Measurements from ENCODE around the gene ZFPM1. TPM values are rescaled to one million over a fixed set of nuclear protein-coding genes. Genes with fewer than 3 reads are reported as not detected.
A peak's percentile ranks its signal among the peaks of the same experiment; 100 is the strongest.

ZFPM1 gene
- polyA plus RNA-seq, 1 experiment, result 0.22 TPM

DNA sequence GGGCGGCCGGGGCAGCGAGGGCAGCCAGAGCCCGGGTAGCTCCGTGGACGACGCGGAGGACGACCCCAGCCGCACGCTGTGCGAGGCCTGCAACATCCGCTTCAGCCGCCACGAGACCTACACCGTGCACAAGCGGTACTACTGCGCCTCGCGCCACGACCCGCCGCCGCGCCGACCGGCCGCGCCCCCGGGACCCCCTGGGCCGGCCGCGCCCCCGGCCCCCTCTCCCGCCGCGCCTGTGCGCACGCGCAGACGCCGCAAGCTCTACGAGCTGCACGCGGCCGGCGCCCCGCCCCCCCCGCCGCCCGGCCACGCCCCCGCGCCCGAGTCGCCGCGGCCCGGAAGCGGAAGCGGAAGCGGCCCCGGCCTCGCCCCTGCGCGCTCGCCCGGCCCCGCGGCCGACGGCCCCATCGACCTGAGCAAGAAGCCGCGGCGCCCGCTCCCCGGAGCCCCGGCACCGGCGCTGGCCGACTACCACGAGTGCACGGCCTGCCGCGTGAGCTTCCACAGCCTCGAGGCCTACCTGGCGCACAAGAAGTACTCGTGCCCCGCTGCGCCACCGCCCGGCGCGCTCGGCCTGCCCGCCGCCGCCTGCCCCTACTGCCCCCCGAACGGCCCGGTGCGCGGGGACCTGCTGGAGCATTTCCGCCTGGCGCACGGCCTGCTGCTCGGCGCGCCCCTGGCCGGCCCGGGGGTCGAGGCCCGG, 81.0 kb downstream of the ZFPM1 start:
- TF ChIP-seq, protein P1, sequence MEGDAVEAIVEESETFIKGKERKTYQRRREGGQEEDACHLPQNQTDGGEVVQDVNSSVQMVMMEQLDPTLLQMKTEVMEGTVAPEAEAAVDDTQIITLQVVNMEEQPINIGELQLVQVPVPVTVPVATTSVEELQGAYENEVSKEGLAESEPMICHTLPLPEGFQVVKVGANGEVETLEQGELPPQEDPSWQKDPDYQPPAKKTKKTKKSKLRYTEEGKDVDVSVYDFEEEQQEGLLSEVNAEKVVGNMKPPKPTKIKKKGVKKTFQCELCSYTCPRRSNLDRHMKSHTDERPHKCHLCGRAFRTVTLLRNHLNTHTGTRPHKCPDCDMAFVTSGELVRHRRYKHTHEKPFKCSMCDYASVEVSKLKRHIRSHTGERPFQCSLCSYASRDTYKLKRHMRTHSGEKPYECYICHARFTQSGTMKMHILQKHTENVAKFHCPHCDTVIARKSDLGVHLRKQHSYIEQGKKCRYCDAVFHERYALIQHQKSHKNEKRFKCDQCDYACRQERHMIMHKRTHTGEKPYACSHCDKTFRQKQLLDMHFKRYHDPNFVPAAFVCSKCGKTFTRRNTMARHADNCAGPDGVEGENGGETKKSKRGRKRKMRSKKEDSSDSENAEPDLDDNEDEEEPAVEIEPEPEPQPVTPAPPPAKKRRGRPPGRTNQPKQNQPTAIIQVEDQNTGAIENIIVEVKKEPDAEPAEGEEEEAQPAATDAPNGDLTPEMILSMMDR (IDR thresholded peaks at IDR 0.05; ENCODE audit: insufficient read depth, low read depth, low read length), result no peak
- POLR2A ChIA-PET, result interaction anchor here (0.6 kb wide), 1 partner anchor 755 kb away, joined by 3 read pairs; no protein-coding TSS in a partner anchor
- CTCF ChIA-PET, result interaction anchor here (0.6 kb wide), 1 partner anchor 769 kb away, joined by 3 read pairs; no protein-coding TSS in a partner anchor

DNA sequence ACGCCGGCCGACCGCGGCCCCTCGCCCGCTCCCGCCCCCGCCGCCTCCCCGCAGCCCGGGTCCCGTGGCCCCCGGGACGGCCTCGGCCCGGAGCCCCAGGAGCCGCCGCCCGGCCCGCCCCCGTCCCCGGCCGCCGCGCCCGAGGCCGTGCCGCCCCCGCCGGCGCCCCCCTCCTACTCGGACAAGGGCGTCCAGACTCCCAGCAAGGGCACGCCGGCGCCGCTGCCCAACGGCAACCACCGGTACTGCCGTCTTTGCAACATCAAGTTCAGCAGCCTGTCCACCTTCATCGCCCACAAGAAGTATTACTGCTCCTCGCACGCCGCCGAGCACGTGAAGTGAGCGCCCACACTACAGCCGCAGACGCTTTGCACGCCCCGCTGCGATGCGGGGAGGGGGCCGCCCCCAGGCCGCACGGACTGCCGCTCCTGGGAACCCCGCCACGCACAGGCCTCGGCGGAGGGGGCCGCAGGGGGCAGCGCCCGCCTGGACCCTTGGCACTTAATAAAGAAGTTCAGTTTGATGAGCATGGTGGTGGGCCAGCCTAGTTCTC, 81.6 kb downstream of the ZFPM1 start:
- TF ChIP-seq, protein P1 (IDR thresholded peaks at IDR 0.05; ENCODE audit: insufficient read depth, low read depth, low read length), result 0 out of 2 replicates have a peak, but pooled peaks have one; percentile 13
- H3K27me3 ChIP-seq (ENCODE audit: control insufficient read depth, insufficient read depth, low read length), result peaks cover 13% of the 10 kb centered on the region
- CTCF ChIA-PET, result no interaction called here
- POLR2A ChIA-PET, result no interaction called here
- DNase-seq (ENCODE audit: low read depth), result no peak
- H3K4me3 ChIP-seq (ENCODE audit: low read depth, low read length), result peak overlapping the region; percentile 58
- peaks cover 5% of the 10 kb centered on the region for H3K36me3 ChIP-seq (ENCODE audit: control insufficient read depth, insufficient read depth, low read length)

More for the DNA sequence above, 81.0 kb downstream of the ZFPM1 start:
- DNase-seq (ENCODE audit: low read depth), result no peak
- peaks cover 7% of the 10 kb centered on the region for H3K36me3 ChIP-seq (ENCODE audit: control insufficient read depth, insufficient read depth, low read length)
- H3K4me3 ChIP-seq (ENCODE audit: low read depth, low read length), result peak overlapping the region; percentile 58
- peaks cover 7% of the 10 kb centered on the region for H3K27me3 ChIP-seq (ENCODE audit: control insufficient read depth, insufficient read depth, low read length)

- Histone ChIP-seq H3K4me3 (ENCODE audit: low read depth, low read length) (peak overlapping the region; percentile 58), H3K36me3 (ENCODE audit: control insufficient read depth, insufficient read depth, low read length) (peaks cover 4% of the 10 kb centered on the region), H3K27me3 (ENCODE audit: control insufficient read depth, insufficient read depth, low read length) (peaks cover 17% of the 10 kb centered on the region)
- TF ChIP-seq, protein P1 (IDR thresholded peaks at IDR 0.05; ENCODE audit: insufficient read depth, low read depth, low read length), result no peak
- ChIA-PET POLR2A (no interaction called here), CTCF (interaction anchor here (1.6 kb wide), 1 partner anchor 27 kb away, joined by 3 read pairs; no protein-coding TSS in a partner anchor)
- no peak for DNase-seq (ENCODE audit: low read depth)
Measured at GRCh38 chr16:88535191-88535856, 82.2 kb downstream of the ZFPM1 start.

DNA sequence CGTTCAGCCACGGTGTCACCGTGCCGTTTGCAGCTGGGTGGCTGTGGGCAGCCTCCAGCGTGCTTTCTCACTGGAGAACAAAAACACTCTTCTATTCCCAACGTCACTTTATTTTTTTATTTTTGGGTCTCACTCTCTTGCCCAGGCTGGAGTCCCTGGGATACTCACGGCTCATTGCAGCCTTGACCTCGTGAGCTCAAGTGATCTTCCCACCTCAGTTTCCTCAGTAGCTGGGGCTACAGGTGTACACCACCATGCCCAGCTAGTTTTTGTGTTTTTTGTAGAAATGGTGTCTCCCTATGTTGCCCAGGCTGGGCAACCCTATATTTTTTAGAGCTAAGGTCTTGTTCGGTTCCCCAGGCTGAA, 82.8 kb downstream of the ZFPM1 start:
- ChIA-PET POLR2A (no interaction called here), CTCF (interaction anchor here (0.6 to 1.6 kb wide), 2 partner anchors 27 to 487 kb away, joined by 3 read pairs; no protein-coding TSS in a partner anchor)
- Histone ChIP-seq H3K27me3 (ENCODE audit: control insufficient read depth, insufficient read depth, low read length) (peaks cover 17% of the 10 kb centered on the region), H3K36me3 (ENCODE audit: control insufficient read depth, insufficient read depth, low read length) (peaks cover 4% of the 10 kb centered on the region), H3K4me3 (ENCODE audit: low read depth, low read length) (no peak overlapping the region)
- DNase-seq (ENCODE audit: low read depth), result no peak
- TF ChIP-seq, protein P1 (IDR thresholded peaks at IDR 0.05; ENCODE audit: insufficient read depth, low read depth, low read length), result no peak

GRCh38 chr16:88536510-88536909, 83.4 kb downstream of the ZFPM1 start:
- Histone ChIP-seq H3K27me3 (ENCODE audit: control insufficient read depth, insufficient read depth, low read length) (peaks cover 17% of the 10 kb centered on the region), H3K4me3 (ENCODE audit: low read depth, low read length) (no peak overlapping the region), H3K36me3 (ENCODE audit: control insufficient read depth, insufficient read depth, low read length) (peaks cover 4% of the 10 kb centered on the region; the same call in 1 of the 2 replicates)
- no peak for DNase-seq (ENCODE audit: low read depth)
- ChIA-PET CTCF (interaction anchor here (0.6 to 1.6 kb wide), 2 partner anchors 26 to 488 kb away, joined by 3 read pairs; no protein-coding TSS in a partner anchor), POLR2A (no interaction called here)
- TF ChIP-seq, protein P1 (IDR thresholded peaks at IDR 0.05; ENCODE audit: insufficient read depth, low read depth, low read length), result no peak
